Measurements from ENCODE around the gene FCN3. TPM values are rescaled to one million over a fixed set of nuclear protein-coding genes. Genes with fewer than 3 reads are reported as not detected.

The FCN3 gene
- total and polyA plus RNA-seq, 9 of the 15 experiments (the other 6 are each of a cell fraction or from before 2014, with no cell fraction given) = 0.49 TPM; not detected in 8

GRCh38 chr1:27403065-27403726, 28.6 kb upstream of the FCN3 start (continued):
- no peak for TF ChIP-seq CEBPG (CRISPR knock-in tag; IDR thresholded peaks at IDR 0.05)
- no peak for TF ChIP-seq CEBPG (tag; conservative IDR thresholded peaks at IDR 0.05 in 1 of 2, IDR thresholded peaks at IDR 0.05 in 1 of 2)
- TF ChIP-seq MEIS2 (IDR thresholded peaks at IDR 0.05; ENCODE audit: partially characterized antibody) = peak; percentile 37
- TF ChIP-seq TRIM24 (IDR thresholded peaks at IDR 0.05) = no peak
- TF ChIP-seq ZBTB33 (CRISPR knock-in tag; IDR thresholded peaks at IDR 0.05) = peak; percentile 53
- TF ChIP-seq SRSF9 (IDR thresholded peaks at IDR 0.05; ENCODE audit: borderline replicate concordance, low read depth, low read length) = no peak
- 0 out of 2 replicates have a peak, but pooled peaks have one; percentile 22 for TF ChIP-seq POLR2AphosphoS5 (IDR thresholded peaks at IDR 0.05; ENCODE audit: control insufficient read depth, insufficient read depth, low read depth, low read length)
- peak in 1 of 2 experiments; percentile 20; a peak in 1 of 4 replicates for TF ChIP-seq NRF1 (conservative IDR thresholded peaks at IDR 0.05 in 1 of 2, IDR thresholded peaks at IDR 0.05 in 1 of 2)
- peak; percentile 66 for TF ChIP-seq POLR2G (IDR thresholded peaks at IDR 0.05; ENCODE audit: low read depth, low read length)
- no peak for TF ChIP-seq PHB (CRISPR knock-in tag; IDR thresholded peaks at IDR 0.05)
